DOHH2 (cell line): ENCODE data around the gene SBF1.

ENCODE experiments used
- CTCF ChIP-seq: fragments of 200-600 bp; sonication (generic); IDR thresholded peaks from one replicate; pipeline ENCODE4 v1.5.1; 2014; ENCODE audit warnings: antibody characterized with exemption, mild to moderate bottlenecking, low read depth, low read length; ENCODE audit not compliant: poor library complexity, severe bottlenecking
- EZH2phosphoT487 ChIP-seq: fragments of 200-600 bp; sonication (generic); IDR thresholded peaks from 2 replicates; pipeline ENCODE4 v1.6.1; 2017; ENCODE audit warnings: borderline replicate concordance, mild to moderate bottlenecking, antibody characterized with exemption, low read length, moderate library complexity, mixed read lengths

GRCh38 chr22:50465066-50465930 lies 9.5 kb downstream of the SBF1 start:
- TF ChIP-seq CTCF (no peak), EZH2phosphoT487 (no peak)
